Measurements from ENCODE around the gene DHCR7.

DHCR7 gene

GRCh38 chr11:71448257-71449171, at the start of gene DHCR7:
Gene DHCR7, minus strand, starts transcription at chr11:71448393. Its CDS starts 3,441 bp downstream, at chr11:71444952.
- DNase-seq, result peak; percentile 93 to 99

GRCh38 chr11:71496421-71496820, 48.2 kb upstream of the DHCR7 start:
- no peak for DNase-seq

GRCh38 chr11:71495286-71496230, 47.4 kb upstream of the DHCR7 start:
- no peak for DNase-seq

- no peak for DNase-seq
These were observed 43.7 kb upstream of the DHCR7 start for GRCh38 chr11:71491940-71492339.

GRCh38 chr11:71491531-71491930, 43.3 kb upstream of the DHCR7 start:
- DNase-seq, result no peak

- DNase-seq, result no peak
These were observed 42.7 kb upstream of the DHCR7 start for GRCh38 chr11:71490731-71491390.

GRCh38 chr11:71490044-71490730, 42.0 kb upstream of the DHCR7 start:
- DNase-seq, result no peak

GRCh38 chr11:71489311-71490043, 41.3 kb upstream of the DHCR7 start:
- no peak for DNase-seq

GRCh38 chr11:71488681-71489270, 40.6 kb upstream of the DHCR7 start:
- no peak for DNase-seq

GRCh38 chr11:71486320-71486719, 38.1 kb upstream of the DHCR7 start:
- no peak for DNase-seq

- DNase-seq, result no peak
These were observed 37.3 kb upstream of the DHCR7 start for GRCh38 chr11:71485466-71485865.

GRCh38 chr11:71485063-71485399, 36.8 kb upstream of the DHCR7 start:
- no peak for DNase-seq

GRCh38 chr11:71484248-71485062, 36.3 kb upstream of the DHCR7 start:
- no peak for DNase-seq

- DNase-seq, result no peak
These were observed 35.5 kb upstream of the DHCR7 start for GRCh38 chr11:71483692-71484091.

- no peak for DNase-seq
These were observed 34.7 kb upstream of the DHCR7 start for GRCh38 chr11:71482746-71483364.

GRCh38 chr11:71482216-71482615, 34.0 kb upstream of the DHCR7 start:
- DNase-seq, result no peak

GRCh38 chr11:71481101-71481960, 33.1 kb upstream of the DHCR7 start:
- DNase-seq, result no peak

- no peak for DNase-seq
These were observed 30.3 kb upstream of the DHCR7 start for GRCh38 chr11:71478528-71478840.
